HG03025 (cell line): ENCODE results near the gene ZNF654.
"Not testable (repeated sequence)": the region's sequence is repeated elsewhere in the genome, so short reads cannot be mapped to it uniquely, and the experiment has no call there.

Source experiments
- ATAC-seq: cut with Tn5 transposase; IDR thresholded peaks from one replicate; pipeline ENCODE4 v1.9.1; 2021; ENCODE audit warnings: mild to moderate bottlenecking, moderate library complexity; ENCODE audit not compliant: unreplicated experiment, low FRiP score

The ZNF654 gene

DNA sequence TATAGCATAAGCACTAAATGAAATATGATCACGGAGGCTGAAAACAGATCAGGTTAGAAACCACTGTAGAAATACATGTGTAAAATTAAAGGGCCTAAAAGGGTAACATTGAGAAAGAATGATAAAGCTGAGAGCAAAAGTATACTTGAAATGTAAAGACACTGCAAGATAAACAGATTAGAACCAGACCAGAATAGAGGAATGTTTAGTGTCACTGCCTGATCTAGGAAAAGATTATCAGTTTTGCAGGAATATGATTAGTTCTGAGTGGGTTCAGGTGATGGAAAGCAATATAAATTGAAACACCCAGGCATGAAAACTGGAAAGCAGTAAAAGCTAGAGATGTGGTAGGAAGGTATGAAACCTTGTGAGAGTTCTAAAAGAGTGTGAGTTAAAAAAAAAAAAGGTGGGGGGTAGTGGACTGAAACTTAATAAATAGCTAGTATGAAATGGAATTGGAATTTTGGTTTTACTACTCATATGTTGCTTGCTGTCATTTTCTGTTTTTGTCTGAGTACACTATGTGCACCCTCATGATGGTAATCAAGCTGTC is 74.7 kb downstream of the ZNF654 start:
- ATAC-seq = no peak

- no peak for ATAC-seq
Measured at GRCh38 chr3:88137836-88138235, 78.8 kb downstream of the ZNF654 start.

DNA sequence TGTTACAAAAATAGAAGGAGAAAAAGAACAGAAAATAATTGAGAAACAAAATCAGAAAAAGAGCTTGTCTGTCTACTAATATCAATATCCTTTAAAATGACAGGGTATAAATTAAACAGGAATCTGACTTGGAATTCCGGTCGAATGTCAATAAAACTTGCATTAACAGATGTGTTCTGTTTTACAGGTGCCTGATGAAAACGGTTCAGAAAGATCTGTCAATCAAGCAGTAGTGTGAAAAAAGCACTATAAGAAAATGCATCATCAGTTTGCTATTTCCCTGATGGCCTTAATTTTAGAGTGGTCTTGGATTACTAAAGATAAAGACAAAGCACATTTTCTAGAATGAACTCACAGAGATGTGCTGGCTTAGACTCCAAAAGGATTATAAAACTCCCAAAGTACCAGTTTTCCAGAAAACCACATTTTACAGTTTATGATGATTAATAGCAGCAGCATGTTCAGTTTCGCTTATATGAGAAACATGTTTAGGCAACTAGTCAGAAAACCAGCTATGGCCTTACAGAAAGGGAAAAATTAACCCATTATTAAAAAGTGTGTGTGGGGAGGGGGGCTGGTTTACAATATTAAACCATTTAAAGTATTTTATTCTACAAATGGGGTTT is 82.5 kb downstream of the ZNF654 start:
- no peak for ATAC-seq

DNA sequence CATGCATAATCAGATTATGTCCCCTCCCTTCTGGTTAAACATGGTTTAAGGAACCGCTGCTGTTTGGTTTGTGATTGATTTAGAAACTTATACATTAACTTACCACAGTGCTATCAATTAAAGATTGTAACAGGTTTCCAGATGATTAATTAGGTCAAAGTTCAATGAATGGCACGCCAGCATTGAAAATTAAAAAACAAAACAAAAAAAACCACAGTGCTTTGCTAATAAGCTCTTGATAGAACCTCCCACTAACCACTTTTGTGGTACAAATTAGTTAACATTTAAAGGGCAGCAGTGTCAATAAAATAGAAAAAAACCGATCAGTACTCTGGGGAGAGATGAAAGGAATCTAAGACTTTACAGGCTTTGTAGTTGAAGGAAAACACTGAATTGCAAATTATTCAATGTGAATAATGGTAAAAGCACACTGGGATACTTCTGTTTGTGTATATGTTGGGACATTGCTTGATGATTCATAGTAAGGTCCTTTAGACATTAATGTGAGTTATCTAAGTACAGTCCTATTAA is 83.1 kb downstream of the ZNF654 start:
- no peak for ATAC-seq

DNA sequence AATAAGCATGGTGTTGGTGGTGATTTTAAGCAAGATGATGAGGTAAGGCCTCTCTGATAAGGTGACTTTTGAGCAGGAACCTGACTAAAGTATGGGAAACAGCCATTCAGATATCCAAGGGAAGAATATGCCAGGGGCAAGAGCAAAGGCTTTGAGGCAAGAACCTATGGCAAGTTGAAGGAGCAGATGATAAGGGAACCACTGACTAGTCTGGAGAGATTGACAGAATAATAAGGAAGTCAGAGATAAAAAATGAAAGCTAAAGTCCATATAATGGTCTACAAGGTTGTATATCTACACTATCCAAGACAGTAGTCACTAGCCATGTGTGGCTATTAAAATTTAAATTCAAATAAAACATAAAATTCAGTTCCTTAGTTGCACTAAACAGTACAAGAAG is 88.2 kb downstream of the ZNF654 start:
- no peak for ATAC-seq

- ATAC-seq = no peak
Measured at GRCh38 chr3:88148651-88149050, 89.6 kb downstream of the ZNF654 start.

DNA sequence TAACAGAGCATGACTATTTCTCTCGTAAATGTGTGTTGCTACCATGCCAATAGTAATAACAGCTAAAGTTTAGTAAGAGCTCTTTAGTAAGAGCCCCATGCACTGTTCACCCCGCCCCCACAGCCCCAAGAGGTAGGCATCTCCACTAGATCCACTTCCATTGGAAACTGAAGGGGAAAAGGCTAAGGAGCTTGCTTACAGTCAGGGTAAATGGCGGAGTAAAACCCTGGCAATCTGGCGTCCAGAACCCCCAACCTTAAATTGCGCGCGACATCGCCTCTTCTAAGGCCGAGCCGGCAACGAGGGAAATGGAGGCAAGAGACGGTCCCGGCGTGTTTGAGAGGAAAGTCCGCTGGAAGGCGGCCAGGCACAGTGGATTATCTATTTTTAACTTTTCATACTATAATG is 90.0 kb downstream of the ZNF654 start:
- ATAC-seq = peak; percentile 7

- ATAC-seq = peak; percentile 77
Measured at GRCh38 chr3:88149509-88150362, 90.7 kb downstream of the ZNF654 start, which contains the start of gene C3orf38. C3orf38 (plus strand) TSS chr3:88149959; CDS start chr3:88150053, 94 bp downstream.

DNA sequence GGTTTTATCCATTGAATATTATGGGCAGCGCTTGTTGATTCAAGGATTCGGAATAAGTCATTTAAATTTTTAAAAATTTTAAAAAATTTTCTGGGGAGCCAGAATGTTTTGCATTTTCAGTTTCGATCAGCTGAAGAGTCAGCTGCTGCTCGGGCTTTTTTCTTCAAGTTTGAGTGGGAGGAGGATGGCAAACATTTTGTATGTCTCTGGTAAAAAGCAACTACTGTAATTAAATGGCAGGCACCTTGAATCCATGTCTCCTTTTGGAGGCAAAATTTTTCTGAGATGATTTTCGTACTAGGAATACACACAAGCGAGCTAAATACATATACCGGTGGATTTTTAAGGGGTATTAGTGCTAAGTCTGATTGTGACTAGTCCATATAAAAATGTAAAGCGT is 91.3 kb downstream of the ZNF654 start:
- peak; percentile 30 for ATAC-seq

GRCh38 chr3:88150806-88151205 is 91.8 kb downstream of the ZNF654 start:
- no peak for ATAC-seq

DNA sequence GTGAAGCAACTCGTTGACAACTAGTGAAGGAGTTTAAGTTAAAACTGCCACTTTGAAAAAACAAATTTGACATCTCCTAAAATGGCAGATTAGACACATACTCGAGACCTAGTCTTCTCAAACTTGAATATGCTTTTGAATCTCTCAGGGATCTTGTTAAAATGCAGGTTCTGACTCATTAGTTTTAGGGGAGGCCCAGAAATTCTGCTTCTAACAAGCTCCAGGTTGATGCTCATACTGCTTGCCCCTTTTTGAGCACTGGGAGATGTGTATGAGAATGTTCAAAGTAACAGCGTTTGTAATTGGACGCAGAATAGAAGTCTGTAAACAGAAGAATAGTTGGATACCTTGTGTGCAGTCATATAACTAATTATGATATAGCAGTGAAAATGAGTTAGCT is 92.3 kb downstream of the ZNF654 start:
- no peak for ATAC-seq

DNA sequence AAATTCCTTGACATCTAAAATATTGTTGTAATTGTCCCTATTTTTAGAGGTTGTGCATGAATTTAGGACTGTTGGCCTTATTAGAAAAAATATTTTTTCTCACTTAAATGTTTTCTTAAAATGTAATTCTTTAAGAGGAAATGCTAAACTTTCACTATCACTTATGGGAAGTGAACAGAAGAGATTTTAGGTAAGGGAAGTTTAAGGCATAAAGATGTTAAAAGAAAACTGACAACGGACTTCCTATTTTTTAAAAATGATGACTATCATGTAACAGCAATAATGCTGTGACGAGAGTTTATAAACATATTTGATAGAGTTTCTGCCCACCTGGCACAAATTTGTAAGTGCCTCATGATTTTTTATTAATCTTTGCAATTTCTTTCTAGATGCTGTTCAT is 93.8 kb downstream of the ZNF654 start:
- ATAC-seq = no peak

DNA sequence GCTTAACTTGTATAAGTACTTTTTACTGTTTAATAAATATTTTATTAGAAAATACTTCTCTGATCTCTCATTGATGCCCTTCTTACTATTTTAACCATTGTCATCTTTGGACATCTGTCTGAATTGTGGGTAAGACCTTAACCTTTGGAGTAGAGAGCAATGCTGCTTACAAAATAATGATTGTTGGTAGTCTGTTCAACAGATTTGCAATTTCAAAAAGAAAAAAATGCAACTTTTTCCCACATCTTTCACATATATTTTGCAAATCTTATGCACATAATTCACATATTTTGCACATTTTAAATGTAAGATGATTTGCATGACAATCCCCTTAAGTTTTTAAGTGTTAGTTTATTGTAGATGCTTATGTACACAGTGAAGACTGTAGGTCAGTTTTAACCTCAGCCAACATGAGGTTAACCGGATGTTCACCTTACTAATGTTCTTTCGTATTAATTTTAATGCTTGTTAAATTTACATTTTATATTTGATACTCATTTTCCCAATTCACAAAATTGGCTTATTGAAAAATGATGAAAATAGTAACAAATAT is 107.4 kb downstream of the ZNF654 start:
- ATAC-seq = no peak

DNA sequence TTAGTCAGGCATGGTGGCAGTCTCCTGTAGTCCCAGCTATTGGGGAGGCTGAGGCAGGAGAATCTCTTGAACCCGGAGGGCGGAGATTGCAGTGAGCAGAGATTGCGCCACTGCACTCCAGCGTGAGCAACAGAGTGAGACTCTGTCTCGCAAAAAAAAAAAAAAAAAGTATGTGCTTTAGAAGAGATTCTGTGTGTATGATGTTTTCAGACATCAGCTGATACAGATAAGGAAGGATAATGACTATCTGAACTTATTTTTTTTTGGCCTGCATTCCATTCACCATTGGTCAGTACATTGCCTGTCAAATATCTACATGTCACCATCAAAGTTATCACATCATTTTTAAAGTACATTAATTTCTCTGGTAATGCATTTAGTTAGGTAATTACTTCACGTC is 108.1 kb downstream of the ZNF654 start:
- no peak for ATAC-seq

DNA sequence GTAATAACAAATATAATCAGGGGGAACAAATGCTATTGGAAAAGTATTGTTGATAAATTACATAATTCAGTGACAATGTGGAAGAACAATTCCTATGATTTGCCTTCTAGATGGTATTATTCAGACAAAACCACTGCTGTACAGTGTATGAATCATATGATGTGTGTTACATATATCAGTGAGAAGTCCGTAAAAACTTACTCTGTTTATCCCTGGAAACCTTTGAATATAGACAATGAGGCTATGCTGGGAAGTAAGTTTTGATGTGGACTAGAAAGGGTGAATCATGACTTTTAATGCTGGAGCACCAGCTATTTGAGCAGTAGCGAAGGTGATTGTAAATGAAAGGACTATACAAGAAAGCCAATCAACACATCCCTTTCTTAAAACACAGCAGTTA is 108.6 kb downstream of the ZNF654 start:
- no peak for ATAC-seq

DNA sequence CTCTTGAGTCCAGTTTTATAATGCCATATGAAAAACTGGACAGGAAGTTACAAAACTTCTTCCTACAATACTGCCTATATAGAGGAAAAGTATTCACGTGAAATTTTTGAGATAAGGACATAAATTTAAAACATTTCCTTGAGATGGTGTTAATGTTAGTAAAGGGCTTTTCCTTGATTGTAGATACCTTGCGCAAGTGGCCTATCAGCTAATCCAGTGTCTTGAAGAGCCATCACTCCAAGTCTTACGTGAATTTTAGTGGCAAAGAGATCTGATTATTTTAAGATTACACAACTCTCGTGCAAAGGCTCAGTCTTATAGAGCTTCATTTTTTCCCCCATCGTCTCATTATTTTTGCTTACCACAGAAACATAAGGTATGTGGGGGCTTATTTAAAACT is 109.1 kb downstream of the ZNF654 start:
- no peak for ATAC-seq

DNA sequence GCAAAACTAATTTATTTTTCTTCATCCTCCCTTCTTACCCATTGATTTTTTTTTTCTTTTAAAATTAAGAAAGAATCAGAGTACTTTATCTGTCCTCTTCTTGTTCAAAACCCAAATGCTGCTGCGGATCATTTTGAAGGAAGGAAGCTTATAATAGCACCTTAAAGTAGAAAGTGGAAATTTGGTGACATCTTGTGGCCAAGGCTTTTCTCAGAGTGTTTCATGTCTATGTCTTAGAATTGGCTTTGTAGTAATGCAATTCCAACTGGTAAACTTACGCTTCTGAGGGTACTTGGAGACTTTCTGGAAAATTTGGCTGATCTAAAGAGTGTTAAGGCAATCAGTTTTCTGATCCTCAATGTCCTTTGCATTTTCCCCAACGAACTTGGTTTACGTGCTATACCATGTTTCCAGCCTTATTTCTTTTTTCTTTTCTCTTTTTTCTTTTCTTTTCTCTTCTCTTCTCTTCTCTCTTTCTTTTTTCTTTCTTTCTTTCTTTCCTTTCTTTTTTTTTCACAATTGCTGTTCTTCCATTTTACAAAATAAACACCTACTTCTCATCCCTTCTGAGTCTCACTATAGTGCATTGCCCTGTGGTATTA is 121.4 kb downstream of the ZNF654 start:
- peak; percentile 86 for ATAC-seq

DNA sequence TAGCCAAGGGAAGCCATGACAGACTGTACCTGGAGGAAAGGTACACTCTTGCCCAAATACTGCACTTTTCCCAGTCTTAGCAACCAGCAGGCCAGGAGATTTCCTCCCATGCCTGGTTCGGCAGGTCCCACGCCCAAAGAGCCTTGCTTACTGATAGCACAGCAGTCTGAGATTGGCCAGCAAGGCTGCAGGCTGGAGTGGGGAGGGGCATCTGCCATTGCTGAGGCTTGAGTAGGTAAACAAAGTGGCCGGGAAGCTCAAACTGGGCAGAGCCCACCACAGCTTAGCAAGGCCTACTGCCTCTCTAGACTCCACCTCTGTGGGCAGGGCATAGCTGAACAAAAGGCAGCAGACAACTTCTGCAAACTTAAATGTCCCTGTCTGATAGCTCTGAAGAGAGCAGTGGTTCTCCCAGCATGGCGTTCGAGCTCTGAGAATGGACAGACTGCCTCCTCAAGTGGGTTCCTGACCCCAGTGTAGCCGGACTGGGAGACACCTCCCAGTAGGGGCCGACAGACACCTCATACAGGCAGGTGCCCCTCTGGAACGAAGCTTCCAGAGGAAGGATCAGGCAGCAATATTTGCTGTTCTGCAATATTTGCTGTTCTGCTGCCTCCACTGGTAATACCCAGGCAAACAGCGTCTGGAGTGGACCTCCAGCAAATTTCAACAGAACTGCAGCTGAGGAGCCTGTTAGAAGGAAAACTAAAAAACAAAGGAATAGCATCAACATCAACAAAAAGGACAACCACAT is 123.3 kb downstream of the ZNF654 start:
- ATAC-seq = not testable (repeated sequence)

DNA sequence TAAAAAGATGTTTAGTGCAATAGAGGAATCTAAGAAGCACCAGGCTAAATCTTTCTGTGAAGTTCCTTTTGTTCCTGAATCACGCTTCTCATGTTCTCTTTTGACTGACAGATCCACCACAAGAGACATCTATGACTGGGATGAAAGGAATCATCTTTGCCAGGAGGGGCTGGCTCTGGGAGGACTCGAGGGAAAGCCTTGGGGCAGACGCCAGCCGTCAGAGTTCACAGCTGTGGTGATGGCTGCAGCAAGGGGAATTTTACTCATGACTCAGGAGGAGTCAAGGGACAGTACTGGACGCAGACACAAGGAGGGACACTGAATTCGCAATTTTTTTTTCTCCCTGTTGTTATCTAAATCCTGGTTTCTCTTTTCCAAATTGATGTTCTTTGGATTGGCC is 129.4 kb downstream of the ZNF654 start:
- no peak for ATAC-seq

- ATAC-seq = no peak
Measured at GRCh38 chr3:88189361-88189810, 130.3 kb downstream of the ZNF654 start.
